AG09309 (cell line): ENCODE measurements around the gene C19orf73.
A peak's percentile ranks its signal among the peaks of the same experiment; 100 is the strongest.

Source experiments
- DNase-seq: peaks from one replicate; pipeline ENCODE4 v3.0.0-alpha.2; 2010; ENCODE audit warnings: low read depth
- H3K4me3 ChIP-seq: 2 replicates; pipeline ENCODE4 v1.5.1; 2011; ENCODE audit warnings: mild to moderate bottlenecking, low read depth, low read length, moderate library complexity; ENCODE audit not compliant: control insufficient read depth
- CTCF ChIP-seq: IDR thresholded peaks from 2 replicates; pipeline ENCODE4 v1.5.1; 2011; ENCODE audit warnings: mild to moderate bottlenecking, low read depth, low read length, inconsistent platforms; ENCODE audit not compliant: insufficient read depth, control insufficient read depth; ENCODE audit errors: missing control alignments

The C19orf73 gene

GRCh38 chr19:49098795-49099194 is 20.1 kb downstream of the C19orf73 start:
- DNase-seq, result no peak
- TF ChIP-seq CTCF, result no peak
- H3K4me3 ChIP-seq, result no peak overlapping the region

- H3K4me3 ChIP-seq, result no peak overlapping the region
- no peak for DNase-seq
- peak; percentile 99 for TF ChIP-seq CTCF
Observed at GRCh38 chr19:49097453-49098288, 21.3 kb downstream of the C19orf73 start.

GRCh38 chr19:49094505-49095482 is 24.1 kb downstream of the C19orf73 start:
- DNase-seq, result no peak
- H3K4me3 ChIP-seq, result no peak overlapping the region
- no peak for TF ChIP-seq CTCF

- H3K4me3 ChIP-seq, result no peak overlapping the region
- no peak for DNase-seq
- TF ChIP-seq CTCF, result no peak
Observed at GRCh38 chr19:49092686-49093085, 26.3 kb downstream of the C19orf73 start.

GRCh38 chr19:49091391-49092038 is 27.4 kb downstream of the C19orf73 start:
- no peak for TF ChIP-seq CTCF
- DNase-seq, result no peak

GRCh38 chr19:49086296-49086695 is 32.6 kb downstream of the C19orf73 start:
- H3K4me3 ChIP-seq, result peak overlapping the region; percentile 93
- TF ChIP-seq CTCF, result no peak
- DNase-seq, result no peak

More at GRCh38 chr19:49091391-49092038, 27.4 kb downstream of the C19orf73 start:
- no peak overlapping the region for H3K4me3 ChIP-seq
